8988T (cell line): ENCODE data around the gene SMIM12.

ENCODE experiments used
- DNase-seq: peaks from one replicate; pipeline ENCODE4 v3.0.0; 2011

SMIM12 gene, protein sequence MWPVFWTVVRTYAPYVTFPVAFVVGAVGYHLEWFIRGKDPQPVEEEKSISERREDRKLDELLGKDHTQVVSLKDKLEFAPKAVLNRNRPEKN

DNA sequence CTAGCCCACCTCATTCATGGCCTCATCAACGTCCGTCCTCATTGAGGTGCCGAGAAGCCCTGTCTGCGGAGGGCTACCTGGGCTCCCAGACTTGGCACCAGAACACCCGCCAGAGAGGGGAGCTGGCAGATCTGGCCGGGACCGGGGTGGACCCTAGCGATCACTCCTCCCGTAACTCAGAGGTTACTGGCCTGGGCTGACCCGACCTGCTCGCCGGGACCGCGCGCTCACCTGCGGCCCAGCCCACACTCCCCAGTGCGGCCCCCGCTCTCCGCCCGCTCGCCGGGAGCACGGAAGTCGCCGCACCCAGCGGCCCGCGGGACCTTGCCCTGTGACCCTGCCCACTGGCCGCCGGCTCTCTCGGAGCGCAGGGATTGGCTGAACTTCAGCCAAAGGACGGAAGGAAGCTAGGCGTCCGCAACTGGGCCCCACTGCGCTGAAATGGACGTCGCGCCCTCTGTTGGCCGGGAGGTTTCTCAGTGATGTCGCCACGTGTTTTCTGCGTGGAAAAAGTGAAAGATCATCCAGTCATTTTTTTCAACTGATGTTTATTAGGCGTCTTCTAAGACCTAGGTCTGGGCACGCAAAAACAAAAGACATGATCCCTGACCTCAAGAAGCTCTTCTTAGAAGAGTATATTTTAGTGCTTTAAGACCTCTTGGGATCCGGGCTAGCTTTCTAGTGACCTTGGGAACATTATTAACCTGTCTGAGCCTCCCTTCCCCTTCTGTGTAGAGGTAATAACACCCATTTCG is at the start of gene SMIM12:
SMIM12 (minus strand) TSS at position 304 of the 755 bp plus-strand sequence. CDS start 3,772 bp downstream, outside the sequence.
- peak; percentile 89 for DNase-seq

DNA sequence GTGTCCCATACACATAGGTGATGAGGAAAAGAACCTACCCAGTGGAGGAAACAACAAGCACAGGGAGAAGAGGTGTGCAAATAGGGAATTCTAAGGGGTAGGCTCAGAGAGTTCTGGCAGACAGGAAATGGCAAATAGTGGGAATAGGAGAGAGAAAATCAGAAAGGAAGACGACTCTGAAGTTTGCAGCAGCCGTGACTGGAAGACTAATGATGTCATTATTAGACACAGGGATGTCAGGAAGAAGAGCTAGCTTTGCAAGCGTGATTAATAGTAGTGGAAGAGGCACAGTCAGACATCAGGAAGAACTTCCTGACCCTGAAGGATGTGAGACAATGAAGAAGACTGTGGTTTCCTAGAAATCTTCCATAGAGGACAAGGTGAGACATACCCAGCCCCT is 48.8 kb upstream of the SMIM12 start:
- no peak for DNase-seq

DNA sequence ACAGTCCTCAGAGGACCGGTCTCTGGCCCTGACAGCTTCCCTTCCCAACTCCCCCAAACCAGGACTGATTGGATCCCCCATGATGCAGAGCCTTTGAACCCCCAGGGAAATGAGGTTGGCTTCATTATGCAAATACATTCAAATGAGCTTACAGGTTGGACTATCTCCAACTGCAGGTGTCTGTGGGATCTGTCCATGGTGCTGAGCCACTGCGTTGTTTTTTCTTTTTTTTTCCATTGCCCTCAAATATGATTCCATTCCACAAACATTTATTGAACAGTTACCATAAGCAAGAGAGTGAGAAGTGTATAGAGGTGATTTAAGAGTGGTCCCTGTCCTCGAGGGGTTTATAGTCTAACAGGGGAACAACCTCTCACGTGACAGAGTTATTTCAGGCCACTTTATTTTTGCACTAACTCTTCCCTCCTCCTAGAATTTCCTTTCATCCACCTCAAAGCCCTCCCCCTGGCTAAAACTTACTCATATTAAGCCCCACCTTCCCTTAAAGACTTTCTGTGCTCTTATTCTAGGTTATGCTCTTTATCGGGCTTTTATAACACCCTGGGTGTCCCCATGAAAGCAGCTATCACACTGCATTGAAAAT is 48.0 kb upstream of the SMIM12 start:
- no peak for DNase-seq

DNA sequence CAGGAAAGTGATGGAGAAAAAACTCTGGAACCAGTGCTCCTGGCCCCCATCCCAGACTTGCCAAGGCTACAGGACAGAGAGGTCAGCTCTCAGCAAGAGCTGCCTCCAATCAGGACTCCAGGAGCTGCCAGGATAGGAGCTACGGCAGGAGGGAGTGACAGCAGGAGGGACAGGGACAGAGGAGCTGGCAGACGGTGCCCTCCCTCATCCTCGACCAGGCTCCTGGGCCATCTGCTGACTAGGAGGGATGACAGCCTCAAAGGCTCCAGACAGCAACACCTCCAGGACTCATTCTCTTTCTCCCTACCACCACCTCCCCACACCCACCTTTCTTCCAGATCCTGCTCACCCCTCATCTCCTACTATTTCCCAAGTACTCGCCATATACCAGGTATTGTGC is 47.2 kb upstream of the SMIM12 start:
- DNase-seq = no peak

DNA sequence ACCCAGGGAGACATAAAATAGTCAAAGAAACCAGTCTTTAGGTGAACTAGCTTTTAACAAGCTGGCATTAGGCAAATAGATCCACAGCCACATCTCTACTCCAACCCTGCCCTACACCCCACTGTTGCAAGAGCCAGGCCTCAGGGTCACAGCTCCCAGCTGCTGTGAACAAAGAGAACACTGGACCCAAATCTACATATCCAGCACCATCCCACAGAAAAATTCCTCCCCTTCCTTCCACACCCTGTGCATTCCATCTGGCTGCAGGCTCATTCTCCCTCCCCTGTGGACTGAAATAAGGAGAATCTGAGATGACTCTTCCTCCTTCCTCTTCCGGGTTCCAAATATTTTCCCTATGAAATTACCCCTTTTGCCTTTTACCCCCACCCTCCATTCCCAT is 46.7 kb upstream of the SMIM12 start:
- DNase-seq = no peak

DNA sequence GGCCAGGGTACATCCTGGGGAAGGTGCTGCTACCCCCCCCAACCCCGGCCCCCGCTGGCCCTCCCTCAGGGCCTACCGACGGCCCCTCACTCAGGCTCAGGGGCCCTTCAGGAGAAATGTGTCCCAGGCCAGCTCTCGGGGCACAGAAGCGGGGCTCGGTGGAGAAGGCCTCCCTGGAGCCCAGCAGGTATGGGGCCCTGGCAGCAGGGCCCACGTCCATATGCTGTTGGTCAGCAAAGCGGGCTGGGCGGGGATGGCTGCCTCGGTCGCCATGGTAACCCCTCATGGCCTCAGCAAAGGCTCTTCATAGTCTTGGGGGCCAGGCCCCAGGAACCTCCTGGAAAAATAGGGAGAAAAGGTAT is 45.5 kb upstream of the SMIM12 start:
- no peak for DNase-seq

DNA sequence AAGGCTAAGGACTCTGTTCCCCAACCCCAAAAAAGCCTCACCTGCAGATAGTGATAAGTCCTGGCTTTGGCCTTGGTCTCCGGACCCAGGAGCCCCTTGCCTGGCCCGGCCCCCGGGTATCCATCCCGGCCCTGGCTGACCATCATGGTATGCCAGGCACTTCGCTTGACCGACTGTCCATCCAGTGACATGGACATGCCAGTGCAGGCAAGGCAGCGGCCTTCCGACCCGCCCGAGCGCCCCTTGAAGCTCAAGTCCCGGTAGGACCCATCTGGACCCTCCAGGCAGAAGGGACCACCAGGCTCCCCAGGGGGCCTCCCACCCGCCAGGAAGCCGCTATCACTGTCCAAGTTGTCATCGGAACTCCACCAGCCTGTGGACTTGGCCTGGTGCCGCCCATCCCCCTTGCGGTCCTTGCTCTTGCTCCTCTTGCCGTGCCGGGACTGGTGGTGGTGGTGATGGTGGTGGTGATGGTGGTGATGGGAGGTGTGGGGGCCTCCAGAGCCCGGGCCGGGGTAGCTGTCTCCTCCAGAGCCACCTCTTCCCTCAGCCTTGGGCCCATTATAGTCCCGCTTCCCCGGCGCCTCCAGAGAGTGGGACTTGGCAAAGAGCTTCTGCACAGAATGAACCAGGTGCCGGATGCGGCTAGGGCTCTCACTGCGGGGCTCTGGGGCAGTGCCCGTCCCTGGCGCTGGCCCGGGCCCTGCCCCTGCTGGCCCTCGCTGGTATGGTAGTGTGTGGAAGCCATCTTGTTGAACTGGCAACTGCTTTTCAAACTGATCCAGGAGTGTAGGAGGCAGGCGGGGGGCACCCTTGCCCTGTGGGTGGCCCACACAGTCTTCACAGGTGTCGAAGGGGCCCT is 44.9 kb upstream of the SMIM12 start:
- no peak for DNase-seq

DNA sequence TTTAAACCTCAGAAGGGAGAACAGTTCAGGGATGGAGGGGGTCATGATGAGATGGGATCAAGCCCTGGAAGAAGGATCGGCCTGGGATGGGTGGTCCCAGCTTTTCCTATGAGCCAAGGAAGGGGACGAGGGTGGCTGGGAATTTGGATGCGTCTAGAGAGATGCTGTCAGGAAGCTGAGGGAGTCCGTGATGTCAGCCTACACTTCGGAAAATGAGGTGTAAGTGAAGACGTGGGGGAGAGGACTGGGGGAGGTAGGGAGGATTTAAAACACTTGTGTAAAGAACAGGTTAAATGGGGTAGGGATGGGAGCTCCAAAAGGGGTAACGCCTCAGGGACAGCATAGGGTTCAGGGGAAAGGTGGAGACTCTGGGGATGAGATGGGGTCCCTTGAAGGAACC is 42.4 kb upstream of the SMIM12 start:
- DNase-seq = no peak

DNA sequence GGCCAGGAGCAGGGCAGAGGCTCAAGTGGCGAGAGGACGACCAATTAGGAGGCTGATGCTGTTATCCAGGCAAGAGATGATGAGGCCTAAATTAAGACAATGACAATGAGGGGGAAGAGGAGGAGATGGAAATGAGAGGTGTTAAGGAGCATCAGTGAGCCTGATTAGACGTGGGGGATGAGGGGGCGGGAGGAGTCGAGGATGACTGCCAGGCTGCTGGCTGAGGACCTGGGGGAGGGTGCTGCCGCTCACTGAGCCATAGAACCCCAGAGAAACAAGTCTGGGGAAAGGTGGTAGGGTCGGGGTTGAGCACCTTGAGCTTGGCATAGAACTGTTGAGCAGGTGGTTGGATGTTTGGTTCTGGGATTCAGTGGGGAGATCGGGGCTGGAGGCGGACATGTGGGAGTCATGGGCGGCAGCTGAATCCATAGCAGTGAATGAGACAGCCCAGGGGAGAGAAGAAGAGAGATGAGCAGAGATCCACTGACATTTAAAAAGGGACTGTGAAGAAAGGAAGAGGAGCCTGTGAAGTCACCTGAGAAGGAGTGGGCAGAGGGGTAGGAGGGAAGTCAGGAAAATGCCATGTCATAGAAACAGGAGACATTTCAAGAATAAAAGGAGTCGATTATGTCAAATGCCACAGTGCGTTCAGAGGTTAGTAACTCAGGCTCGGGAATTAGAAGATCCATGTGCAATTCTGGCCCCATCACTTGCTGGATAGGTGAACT is 41.4 kb upstream of the SMIM12 start:
- DNase-seq = no peak

DNA sequence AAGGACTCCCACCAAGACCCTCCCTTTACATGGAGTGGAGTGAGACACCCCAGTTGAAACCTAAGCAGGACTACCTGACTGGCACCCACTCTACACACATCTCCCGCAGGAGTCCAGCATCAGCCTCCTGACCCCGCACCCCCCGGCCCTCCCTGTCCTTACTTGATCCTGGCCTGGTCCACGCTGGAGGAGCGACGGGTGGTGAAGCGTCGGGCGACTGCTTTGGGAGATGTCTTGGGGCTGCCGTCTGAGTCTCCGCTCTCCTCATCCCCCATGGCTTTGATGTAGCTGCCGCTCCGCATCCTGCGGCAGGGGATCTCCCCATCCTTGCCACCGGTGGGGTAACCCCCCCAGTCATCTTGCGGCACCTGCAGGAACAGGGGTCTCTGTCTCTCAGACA is 40.4 kb upstream of the SMIM12 start:
- DNase-seq = no peak

DNA sequence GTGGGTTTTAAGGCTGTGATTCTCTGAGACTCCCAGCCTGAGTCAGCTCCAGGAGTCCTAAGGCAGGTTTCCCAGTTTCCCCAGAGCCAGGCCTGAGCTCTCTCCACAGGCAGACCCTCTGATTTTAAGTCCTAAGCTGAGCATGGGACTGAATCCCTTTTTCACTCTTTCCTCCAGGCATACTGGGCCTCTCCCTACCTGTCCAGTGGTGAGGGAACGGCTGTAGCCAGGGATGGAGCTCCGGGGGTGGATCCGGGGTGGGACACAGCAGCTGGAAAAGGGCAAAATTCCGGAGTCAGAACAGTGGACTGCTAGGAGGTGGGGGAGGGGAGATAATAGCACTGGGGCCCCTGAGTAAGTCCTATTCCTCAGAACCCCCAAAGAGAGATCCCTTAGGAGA is 39.9 kb upstream of the SMIM12 start:
- DNase-seq = no peak

DNA sequence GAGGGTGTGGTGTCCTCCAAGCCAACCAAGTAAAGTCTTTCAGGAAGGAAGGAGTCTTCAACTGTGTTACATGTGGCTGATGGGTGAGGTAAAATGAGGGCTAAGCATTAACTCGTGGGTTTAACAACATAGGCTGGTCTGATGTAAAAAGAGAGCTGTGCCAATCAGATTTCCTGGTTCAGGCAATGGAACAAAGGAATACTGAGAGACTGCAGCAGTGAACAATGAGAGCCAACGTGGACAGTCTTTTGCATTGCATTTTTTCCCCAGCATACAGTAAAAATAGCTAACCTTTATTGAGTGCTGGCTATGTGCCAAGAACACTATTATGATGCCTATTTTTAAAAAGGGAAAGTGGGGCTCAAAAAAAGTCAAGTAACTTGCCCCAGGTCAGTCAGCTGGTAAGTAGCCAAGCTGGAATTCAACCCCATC is 38.8 kb upstream of the SMIM12 start:
- DNase-seq = no peak

DNA sequence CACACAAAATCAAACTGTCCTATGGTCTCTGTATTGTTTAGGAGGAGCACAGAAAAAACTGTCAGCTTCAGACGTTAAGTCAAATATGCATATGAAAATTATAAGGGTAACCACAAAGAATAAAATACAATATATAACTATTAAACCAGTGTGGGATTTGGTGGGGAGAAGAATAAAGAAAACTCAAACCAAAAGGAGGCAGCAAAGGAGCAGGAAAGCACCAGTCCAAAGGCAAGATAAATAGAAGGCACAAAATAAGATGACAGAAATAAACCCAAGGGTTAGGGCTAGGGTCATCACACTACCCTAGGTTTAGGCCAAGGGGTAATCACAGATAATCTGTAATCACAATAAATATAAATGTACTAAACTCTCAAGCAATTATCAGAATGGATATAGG is 37.1 kb upstream of the SMIM12 start:
- DNase-seq = no peak

DNA sequence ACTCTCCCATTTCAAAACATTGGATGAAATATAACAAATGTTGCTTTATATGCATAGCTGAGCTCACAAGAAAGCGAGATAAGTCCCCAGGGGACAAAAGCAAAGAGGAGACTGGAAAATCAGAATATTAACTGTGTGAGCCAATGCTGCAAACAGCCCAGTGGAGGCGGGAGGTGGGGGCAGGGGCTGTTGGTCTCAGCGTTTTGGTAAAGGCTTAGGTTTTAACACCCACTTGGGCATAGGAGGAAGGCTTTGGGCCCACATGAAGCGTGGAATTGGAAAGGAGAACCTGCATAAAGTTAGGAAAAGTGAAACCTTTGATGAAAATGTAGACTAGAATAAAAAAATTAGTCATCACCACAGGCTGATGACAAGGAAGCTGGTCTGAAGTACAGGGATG is 30.2 kb upstream of the SMIM12 start:
- DNase-seq = no peak

DNA sequence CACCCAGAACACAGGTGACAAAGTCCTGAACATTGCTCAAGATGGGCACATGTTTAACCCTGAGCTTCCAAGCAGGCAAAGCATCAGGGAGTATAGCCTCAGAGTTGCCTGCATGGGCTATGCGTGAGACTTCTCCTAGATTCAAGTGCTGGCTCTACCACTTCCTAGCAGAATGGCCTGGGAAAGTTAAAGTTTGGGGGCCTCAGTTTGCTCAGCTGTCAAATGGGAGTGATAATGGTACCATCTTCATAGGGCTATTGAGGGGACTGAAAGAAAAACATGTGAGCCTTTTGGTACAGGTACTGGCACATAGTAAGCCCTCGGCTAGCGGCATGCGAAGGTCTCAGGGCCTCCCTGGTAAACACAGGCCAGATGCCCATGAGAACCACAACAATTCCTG is 28.0 kb upstream of the SMIM12 start:
- DNase-seq = no peak

DNA sequence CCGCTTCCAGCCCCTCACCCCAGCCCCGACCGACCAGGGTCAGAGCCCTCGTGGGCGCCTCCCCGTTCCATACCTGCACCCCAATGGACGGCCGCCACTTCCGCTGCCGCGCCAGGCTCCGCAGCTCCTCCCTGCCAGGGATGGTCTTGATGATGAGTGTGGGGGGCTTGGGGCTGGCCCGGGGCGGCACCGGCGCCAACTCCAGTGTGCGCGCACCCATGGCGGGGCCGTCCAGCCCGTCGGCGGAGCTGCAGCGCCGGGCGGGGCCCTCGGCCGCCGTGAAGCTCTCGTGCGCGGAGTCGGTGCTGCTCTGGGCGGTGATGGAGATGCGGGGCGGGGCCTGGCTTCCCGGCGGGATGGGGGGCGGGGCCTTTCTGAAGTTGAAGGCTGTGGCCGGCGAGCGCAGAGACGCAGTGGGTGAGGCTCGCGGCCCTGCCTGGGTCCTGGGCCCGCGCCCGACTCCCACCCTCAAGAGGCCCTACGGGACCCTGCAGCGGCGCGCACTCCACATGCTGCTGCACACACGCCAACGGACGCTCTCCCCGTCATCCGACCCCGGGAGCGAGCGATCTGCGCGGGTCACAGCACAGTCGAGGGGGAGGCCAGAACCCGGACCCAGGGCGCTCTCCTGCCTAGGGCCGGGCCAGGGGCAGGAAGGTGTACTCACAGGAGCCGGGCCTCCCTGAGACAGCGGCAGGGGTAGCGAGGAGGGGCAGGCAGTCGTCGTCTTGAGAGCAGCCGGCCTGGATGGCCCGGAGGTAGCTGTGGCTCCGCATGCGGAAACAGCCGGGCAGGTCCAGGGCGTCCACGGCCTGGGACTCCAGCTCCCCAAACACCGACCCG is 26.1 kb upstream of the SMIM12 start:
- no peak for DNase-seq

DNA sequence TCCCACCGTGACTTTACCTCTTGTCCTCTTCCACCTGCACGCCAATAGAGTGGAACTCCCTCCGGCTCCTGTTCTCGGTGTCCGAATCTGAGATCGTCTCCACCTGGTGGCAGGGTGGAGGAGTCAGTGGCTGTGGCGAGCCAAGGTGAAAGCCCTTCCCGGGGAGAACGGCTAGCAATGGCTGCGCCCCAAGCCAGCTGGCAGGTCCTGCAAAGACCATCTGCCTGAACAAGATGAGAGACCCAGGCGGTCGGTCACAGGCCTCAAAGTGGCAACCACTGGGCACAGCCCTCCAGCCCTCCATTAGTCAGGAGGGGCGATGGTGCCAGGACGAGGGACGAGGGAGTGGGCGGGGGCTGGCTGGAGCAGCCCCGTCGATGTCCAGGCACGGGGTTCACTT is 25.4 kb upstream of the SMIM12 start:
- no peak for DNase-seq

DNA sequence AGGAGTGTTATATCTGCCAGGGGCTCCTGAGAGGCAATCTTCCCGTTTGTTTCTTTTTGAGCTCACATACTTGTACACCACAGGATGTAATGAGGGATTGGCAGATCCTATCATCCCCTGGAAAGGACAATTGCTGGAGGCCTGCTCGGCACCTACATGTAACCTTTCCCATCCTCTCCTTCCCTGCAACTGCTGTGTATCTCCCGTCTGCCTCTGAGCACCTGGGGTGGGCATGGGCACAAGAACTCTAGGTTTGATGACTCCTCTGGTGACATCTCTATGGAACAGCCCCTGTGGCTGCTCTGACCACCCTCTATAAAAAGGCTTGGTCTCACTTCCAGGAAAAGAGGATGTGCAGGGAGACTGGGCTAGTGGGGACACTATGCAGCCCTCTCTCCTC is 25.0 kb upstream of the SMIM12 start:
- no peak for DNase-seq

DNA sequence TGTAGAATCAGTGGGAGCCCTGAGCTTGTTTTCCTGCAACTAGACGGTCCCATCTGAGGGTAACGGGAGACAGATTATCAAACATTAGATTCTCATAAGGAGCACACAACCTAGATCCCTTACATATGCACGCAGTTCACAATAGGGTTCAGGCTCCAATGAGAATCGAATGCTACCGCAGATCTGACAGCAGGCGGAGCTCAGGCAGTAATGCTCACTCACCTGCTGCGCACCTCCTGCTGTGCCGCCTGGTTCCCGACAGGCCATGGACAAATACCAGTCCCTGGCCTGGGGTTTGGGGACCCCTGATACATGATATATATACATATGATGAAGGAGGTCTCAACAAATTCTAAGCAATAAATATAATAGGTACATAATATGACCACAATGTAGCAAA is 19.7 kb upstream of the SMIM12 start:
- DNase-seq = no peak

DNA sequence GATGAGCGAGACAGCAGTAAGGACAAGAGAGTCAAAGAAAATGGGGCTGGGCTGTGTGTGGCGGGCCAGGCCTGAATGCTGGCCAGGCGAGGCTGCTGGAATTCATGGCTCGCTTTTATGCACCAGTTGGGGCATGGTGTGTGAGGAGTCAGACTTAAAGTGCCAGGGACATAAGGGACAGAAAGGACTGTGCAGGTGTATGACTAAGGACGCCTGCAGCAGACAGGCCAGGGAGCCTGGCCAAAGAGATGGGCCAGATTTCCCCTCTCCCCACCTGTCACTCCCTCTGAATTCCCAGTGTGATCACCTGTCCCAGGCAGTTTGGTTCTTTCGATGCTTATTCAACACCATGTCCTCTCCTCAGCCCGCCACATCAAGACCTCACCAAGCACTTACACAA is 16.9 kb upstream of the SMIM12 start:
- no peak for DNase-seq

DNA sequence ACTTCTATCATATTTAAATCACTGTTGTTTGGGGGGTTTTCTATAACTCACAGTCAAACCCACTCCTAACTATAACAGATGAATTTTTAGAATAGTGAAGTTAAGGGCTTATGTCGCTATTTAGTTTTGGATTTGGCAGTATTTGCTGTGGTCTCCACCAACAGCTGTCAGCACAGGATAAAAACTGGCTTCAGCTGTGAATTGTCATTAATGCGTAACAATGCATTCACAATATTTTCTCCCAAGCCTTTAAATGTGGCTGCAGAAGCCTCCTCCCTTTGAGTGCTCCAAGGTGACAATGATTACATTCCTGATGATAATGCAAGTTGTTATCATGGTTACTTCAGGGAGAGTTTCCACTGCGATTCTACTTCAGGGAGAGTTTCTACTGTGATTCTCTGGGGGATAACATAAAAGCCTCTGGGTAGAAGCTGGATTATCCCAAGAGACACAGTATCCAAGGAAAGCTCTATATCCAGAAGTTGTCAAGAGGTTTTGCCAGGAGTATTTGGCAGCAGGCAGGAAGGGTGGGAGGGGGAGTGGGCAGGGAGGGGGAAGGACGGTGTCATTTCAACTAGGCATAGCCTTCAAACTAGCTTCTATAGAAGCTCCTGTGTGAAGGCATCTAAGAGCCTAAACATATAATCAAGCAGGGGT is 14.9 kb upstream of the SMIM12 start:
- DNase-seq = no peak

DNA sequence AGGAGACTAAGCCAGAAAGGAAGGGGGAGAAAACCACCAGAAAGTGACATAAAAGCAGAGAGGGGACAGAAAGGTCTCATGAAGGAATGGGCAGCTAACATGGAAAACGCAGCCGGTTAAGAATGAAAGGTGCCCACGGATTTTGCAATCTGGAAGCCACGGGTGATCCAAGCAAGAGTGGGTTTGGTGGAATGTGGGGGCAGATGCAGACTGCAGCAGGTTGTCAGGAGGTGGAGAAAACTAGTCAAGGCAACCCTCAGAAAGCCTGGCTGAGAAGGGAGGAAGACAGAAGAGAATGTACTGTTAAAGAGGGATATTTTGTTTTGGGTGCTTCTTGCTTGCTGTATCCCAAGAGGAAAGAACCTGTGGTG is 12.6 kb upstream of the SMIM12 start:
- DNase-seq = no peak
